Measurements from ENCODE around the gene NAXD. TPM values are rescaled to one million over a fixed set of nuclear protein-coding genes. Genes with fewer than 3 reads are reported as not detected.
"Not testable (repeated sequence)": the region's sequence is repeated elsewhere in the genome, so short reads cannot be mapped to it uniquely, and the experiment has no call there.

Gene NAXD
- total RNA-seq, 1 donor from 2014 or later, result 17.7 TPM

DNA sequence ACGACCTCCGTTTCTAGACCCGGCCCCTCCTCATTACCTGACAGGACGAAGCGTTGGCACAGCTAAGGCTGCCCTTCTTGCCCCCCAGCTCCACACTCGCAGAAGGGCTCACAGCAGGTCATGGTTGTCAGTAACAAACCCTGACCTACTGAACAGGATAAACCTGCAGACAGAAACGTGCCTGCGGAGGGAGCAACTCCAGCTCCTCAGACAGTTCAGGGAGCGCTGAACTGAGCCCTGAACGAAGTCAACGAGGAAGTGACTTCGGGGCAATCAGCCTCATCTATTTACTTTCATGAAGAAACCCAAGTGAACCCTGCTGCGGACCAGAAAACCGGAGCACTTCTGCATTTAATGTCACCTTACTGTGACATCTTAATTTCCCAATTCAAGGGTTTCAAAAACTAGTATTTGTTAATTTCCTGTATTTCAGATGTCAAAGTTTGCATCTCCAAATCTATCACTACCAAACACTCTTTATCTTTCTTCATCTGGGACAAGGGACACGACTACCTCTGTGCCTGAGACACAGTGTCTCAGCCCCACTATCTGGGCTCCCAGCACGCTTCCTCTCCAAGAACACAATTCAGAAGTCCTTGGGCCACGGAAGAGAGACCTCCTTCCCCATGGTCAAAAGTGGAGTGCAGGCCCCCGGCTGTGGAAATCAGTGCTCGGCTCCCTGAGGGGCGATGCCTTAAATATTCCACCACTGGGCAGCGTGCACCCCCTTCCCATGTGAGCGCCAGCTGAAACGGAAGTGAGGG, 50.3 kb downstream of the NAXD start:
- Histone ChIP-seq H3K9ac (no peak overlapping the region), H3K27ac (no peak overlapping the region), H3K79me2 (ENCODE audit: low read depth) (no peaks in the 10 kb centered on the region), H3F3A (ENCODE audit: low read depth) (no peaks in the 10 kb centered on the region), H3K9me3 (ENCODE audit: low read depth) (peaks cover 8% of the 10 kb centered on the region), H3K4me3 (no peak overlapping the region), H3K27me3 (no peaks in the 10 kb centered on the region), H3K36me3 (peaks cover 15% of the 10 kb centered on the region), H3K4me2 (no peak overlapping the region), H2AFZ (replicated peaks) (no peak overlapping the region), H4K20me1 (ENCODE audit: low read depth) (no peaks in the 10 kb centered on the region), H3K4me1 (no peaks in the 10 kb centered on the region)
- H3K4me3 Mint-ChIP-seq, result no peak overlapping the region
- H3K36me3 Mint-ChIP-seq, result peaks cover 71% of the 10 kb centered on the region
- DNase-seq (ENCODE audit: low spot score), result no peak
- peaks cover 23% of the 10 kb centered on the region for H3K9me3 Mint-ChIP-seq
- no peaks in the 10 kb centered on the region for H3K4me1 Mint-ChIP-seq
- TF ChIP-seq, protein P1, sequence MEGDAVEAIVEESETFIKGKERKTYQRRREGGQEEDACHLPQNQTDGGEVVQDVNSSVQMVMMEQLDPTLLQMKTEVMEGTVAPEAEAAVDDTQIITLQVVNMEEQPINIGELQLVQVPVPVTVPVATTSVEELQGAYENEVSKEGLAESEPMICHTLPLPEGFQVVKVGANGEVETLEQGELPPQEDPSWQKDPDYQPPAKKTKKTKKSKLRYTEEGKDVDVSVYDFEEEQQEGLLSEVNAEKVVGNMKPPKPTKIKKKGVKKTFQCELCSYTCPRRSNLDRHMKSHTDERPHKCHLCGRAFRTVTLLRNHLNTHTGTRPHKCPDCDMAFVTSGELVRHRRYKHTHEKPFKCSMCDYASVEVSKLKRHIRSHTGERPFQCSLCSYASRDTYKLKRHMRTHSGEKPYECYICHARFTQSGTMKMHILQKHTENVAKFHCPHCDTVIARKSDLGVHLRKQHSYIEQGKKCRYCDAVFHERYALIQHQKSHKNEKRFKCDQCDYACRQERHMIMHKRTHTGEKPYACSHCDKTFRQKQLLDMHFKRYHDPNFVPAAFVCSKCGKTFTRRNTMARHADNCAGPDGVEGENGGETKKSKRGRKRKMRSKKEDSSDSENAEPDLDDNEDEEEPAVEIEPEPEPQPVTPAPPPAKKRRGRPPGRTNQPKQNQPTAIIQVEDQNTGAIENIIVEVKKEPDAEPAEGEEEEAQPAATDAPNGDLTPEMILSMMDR (IDR thresholded peaks at IDR 0.05), result no peak
- TF ChIP-seq EZH2phosphoT487 (IDR thresholded peaks at IDR 0.05), result no peak
- TF ChIP-seq EZH2 (IDR thresholded peaks at IDR 0.05), result no peak
- H3K27me3 Mint-ChIP-seq (ENCODE audit: insufficient read depth, low read depth), result peaks cover 2% of the 10 kb centered on the region
- no peak overlapping the region for H3K27ac Mint-ChIP-seq

- no peak overlapping the region for H3K4me3 Mint-ChIP-seq
- no peaks in the 10 kb centered on the region for H3K4me1 Mint-ChIP-seq
- peaks cover 2% of the 10 kb centered on the region for H3K27me3 Mint-ChIP-seq (ENCODE audit: insufficient read depth, low read depth)
- peaks cover 73% of the 10 kb centered on the region for H3K36me3 Mint-ChIP-seq
- Histone ChIP-seq H3K27me3 (no peaks in the 10 kb centered on the region), H3K4me2 (no peak overlapping the region), H2AFZ (replicated peaks) (no peak overlapping the region), H4K20me1 (ENCODE audit: low read depth) (no peaks in the 10 kb centered on the region), H3K4me3 (no peak overlapping the region), H3K36me3 (peaks cover 15% of the 10 kb centered on the region), H3K27ac (no peak overlapping the region), H3K9me3 (ENCODE audit: low read depth) (peaks cover 4% of the 10 kb centered on the region), H3F3A (ENCODE audit: low read depth) (no peaks in the 10 kb centered on the region), H3K4me1 (no peaks in the 10 kb centered on the region), H3K9ac (no peak overlapping the region), H3K79me2 (ENCODE audit: low read depth) (no peaks in the 10 kb centered on the region)
- no peak for DNase-seq (ENCODE audit: low spot score)
- H3K9me3 Mint-ChIP-seq, result peaks cover 25% of the 10 kb centered on the region
- TF ChIP-seq, protein P1 (IDR thresholded peaks at IDR 0.05), result no peak
- TF ChIP-seq EZH2 (IDR thresholded peaks at IDR 0.05), result no peak
- no peak for TF ChIP-seq EZH2phosphoT487 (IDR thresholded peaks at IDR 0.05)
- no peak overlapping the region for H3K27ac Mint-ChIP-seq
Observed at GRCh38 chr13:110666255-110666533, 50.8 kb downstream of the NAXD start.

DNA sequence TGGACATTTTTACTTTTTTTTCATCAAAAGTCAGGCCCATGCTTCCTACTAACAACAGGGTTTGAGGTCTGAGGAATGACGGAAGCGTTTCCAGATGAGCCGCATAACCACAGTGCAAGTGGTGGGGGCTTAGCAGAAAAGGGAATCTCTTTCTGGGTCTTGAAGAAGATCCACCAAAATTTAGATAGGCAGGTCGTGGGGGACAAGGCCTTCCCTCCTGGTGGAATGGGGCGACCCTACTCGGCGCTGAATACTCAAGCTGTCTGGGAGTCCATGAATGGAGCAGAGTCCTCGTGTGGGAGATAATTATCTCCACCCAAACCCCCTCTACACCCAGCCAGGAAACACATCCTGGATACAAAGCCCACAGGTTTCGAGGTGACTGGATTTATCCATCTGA, 53.7 kb downstream of the NAXD start:
- Histone ChIP-seq H3K4me1 (no peaks in the 10 kb centered on the region), H3K27me3 (no peaks in the 10 kb centered on the region), H3K4me2 (no peak overlapping the region), H3F3A (ENCODE audit: low read depth) (no peaks in the 10 kb centered on the region), H3K4me3 (no peak overlapping the region), H4K20me1 (ENCODE audit: low read depth) (no peaks in the 10 kb centered on the region), H3K36me3 (peaks cover 8% of the 10 kb centered on the region), H3K27ac (no peak overlapping the region), H3K9me3 (ENCODE audit: low read depth) (no peaks in the 10 kb centered on the region), H2AFZ (replicated peaks) (no peak overlapping the region), H3K79me2 (ENCODE audit: low read depth) (no peaks in the 10 kb centered on the region), H3K9ac (no peak overlapping the region)
- Mint-ChIP-seq H3K4me1 (no peaks in the 10 kb centered on the region), H3K27me3 (ENCODE audit: insufficient read depth, low read depth) (peaks cover 2% of the 10 kb centered on the region), H3K9me3 (peaks cover 26% of the 10 kb centered on the region), H3K27ac (no peak overlapping the region), H3K36me3 (peaks cover 70% of the 10 kb centered on the region), H3K4me3 (no peak overlapping the region)
- DNase-seq (ENCODE audit: low spot score), result no peak
- TF ChIP-seq EZH2 (IDR thresholded peaks at IDR 0.05), result no peak
- TF ChIP-seq, protein P1 (IDR thresholded peaks at IDR 0.05), result no peak
- no peak for TF ChIP-seq EZH2phosphoT487 (IDR thresholded peaks at IDR 0.05)

- not testable (repeated sequence) for H3K27ac Mint-ChIP-seq; H3K27ac ChIP-seq; H3K4me3 Mint-ChIP-seq; H3K4me3 ChIP-seq; H3K4me2 ChIP-seq; H3K27me3 ChIP-seq; DNase-seq (ENCODE audit: low spot score); H3F3A ChIP-seq (ENCODE audit: low read depth); H2AFZ ChIP-seq (replicated peaks); H3K4me1 ChIP-seq; H3K27me3 Mint-ChIP-seq (ENCODE audit: insufficient read depth, low read depth); H4K20me1 ChIP-seq (ENCODE audit: low read depth); H3K79me2 ChIP-seq (ENCODE audit: low read depth); H3K9ac ChIP-seq; H3K4me1 Mint-ChIP-seq; H3K9me3 ChIP-seq (ENCODE audit: low read depth); H3K36me3 ChIP-seq
- Mint-ChIP-seq H3K9me3 (peaks cover 31% of the 10 kb centered on the region), H3K36me3 (peaks cover 73% of the 10 kb centered on the region)
Observed at GRCh38 chr13:110669814-110670213, 54.5 kb downstream of the NAXD start.
